WTC11 (cell line): ENCODE results near the gene LTBP2. TPM values are rescaled to one million over a fixed set of nuclear protein-coding genes. Genes with fewer than 3 reads are reported as not detected.

Experiments
- ATAC-seq: fragments of 200-7000 bp; cut with Tn5 transposase; 2 replicates; pipeline ENCODE4 v1.10.0; 2021; ENCODE audit warnings: mild to moderate bottlenecking, moderate library complexity
- CTCF ChIA-PET: fragments of 300-600 bp; sonication (Branson Sonifier 250); formaldehyde crosslinking; loops from one replicate; lab custom pipeline; 2021; ENCODE audit warnings: antibody characterized with exemption; lab: Charles Lee
- POLR2A ChIA-PET: fragments of 350-600 bp; sonication (Branson Sonifier 250); formaldehyde crosslinking; loops from one replicate; lab custom pipeline; 2021; ENCODE audit warnings: antibody characterized with exemption; lab: Charles Lee
- DNase-seq: peaks from one replicate; pipeline ENCODE4 v3.0.0; 2021; ENCODE audit warnings: low spot score
- H3K27ac Mint-ChIP-seq: 2 replicates; pipeline ENCODE4 v1.8.0; 2021; ENCODE audit warnings: mixed read lengths
- H3K27me3 Mint-ChIP-seq: 2 replicates; pipeline ENCODE4 v1.8.0; 2021; ENCODE audit warnings: low read depth, mild to moderate bottlenecking, moderate library complexity, mixed read lengths
- H3K36me3 Mint-ChIP-seq: 2 replicates; pipeline ENCODE4 v1.8.0; 2021; ENCODE audit warnings: mixed read lengths
- H3K4me1 Mint-ChIP-seq: 2 replicates; pipeline ENCODE4 v1.8.0; 2022; ENCODE audit warnings: mixed read lengths
- H3K4me3 Mint-ChIP-seq: 2 replicates; pipeline ENCODE4 v1.8.0; 2021; ENCODE audit warnings: mild to moderate bottlenecking, moderate library complexity, mixed read lengths
- H3K9me3 Mint-ChIP-seq: 2 replicates; pipeline ENCODE4 v1.8.0; 2021; ENCODE audit warnings: mixed read lengths
- ATF1 ChIP-seq: sonication (generic); formaldehyde crosslinking; IDR thresholded peaks from 2 replicates; pipeline ENCODE4 v1.8.1; 2023; ENCODE audit warnings: mild to moderate bottlenecking, moderate library complexity, missing genetic modification reagents
- FOXJ3 ChIP-seq: sonication (generic); formaldehyde crosslinking; IDR thresholded peaks from 2 replicates; pipeline ENCODE4 v1.9.0; 2021; ENCODE audit warnings: missing genetic modification reagents, mild to moderate bottlenecking, borderline replicate concordance
- FOXK1 ChIP-seq: sonication (generic); formaldehyde crosslinking; IDR thresholded peaks from 2 replicates; pipeline ENCODE4 v1.8.0; 2022; ENCODE audit warnings: mild to moderate bottlenecking, moderate library complexity, missing genetic modification reagents
- FOXP1 ChIP-seq: sonication (generic); formaldehyde crosslinking; IDR thresholded peaks from 2 replicates; pipeline ENCODE4 v1.8.0; 2022; ENCODE audit warnings: missing genetic modification reagents, mild to moderate bottlenecking, moderate library complexity, borderline replicate concordance
- JUN ChIP-seq: sonication (generic); formaldehyde crosslinking; IDR thresholded peaks from 2 replicates; pipeline ENCODE4 v1.8.0; 2023; ENCODE audit warnings: mild to moderate bottlenecking, missing genetic modification reagents
- NR1H2 ChIP-seq: sonication (generic); formaldehyde crosslinking; IDR thresholded peaks from 2 replicates; pipeline ENCODE4 v1.9.0; 2021; ENCODE audit warnings: mild to moderate bottlenecking, moderate library complexity, missing genetic modification reagents
- OVOL2 ChIP-seq: fragments of 250-450 bp; sonication (Bioruptor Pico); IDR thresholded peaks from 2 replicates; pipeline ENCODE4 v1.9.0; 2021; ENCODE audit warnings: mild to moderate bottlenecking, borderline replicate concordance
- RELA ChIP-seq: sonication (generic); formaldehyde crosslinking; IDR thresholded peaks from 2 replicates; pipeline ENCODE4 v1.8.1; 2022; ENCODE audit warnings: missing genetic modification reagents, mild to moderate bottlenecking, borderline replicate concordance
- RORB ChIP-seq: fragments of 250-450 bp; sonication (Bioruptor Pico); IDR thresholded peaks from 2 replicates; pipeline ENCODE4 v1.9.0; 2021; ENCODE audit warnings: mild to moderate bottlenecking
- SMAD3 ChIP-seq: sonication (generic); formaldehyde crosslinking; IDR thresholded peaks from 2 replicates; pipeline ENCODE4 v1.8.0; 2022; ENCODE audit warnings: missing genetic modification reagents, mild to moderate bottlenecking, borderline replicate concordance
- TCF7 ChIP-seq: sonication (generic); formaldehyde crosslinking; IDR thresholded peaks from 2 replicates; pipeline ENCODE4 v1.8.0; 2022; ENCODE audit warnings: mild to moderate bottlenecking, low read depth, missing genetic modification reagents, moderate library complexity
- TEAD1 ChIP-seq: sonication (generic); formaldehyde crosslinking; IDR thresholded peaks from 2 replicates; pipeline ENCODE4 v1.8.0; 2022; ENCODE audit warnings: mild to moderate bottlenecking, missing genetic modification reagents
- TEAD4 ChIP-seq: sonication (generic); formaldehyde crosslinking; IDR thresholded peaks from 2 replicates; pipeline ENCODE4 v1.8.0; 2022; ENCODE audit warnings: mild to moderate bottlenecking, missing genetic modification reagents
- ZNF121 ChIP-seq: sonication (generic); formaldehyde crosslinking; IDR thresholded peaks from 2 replicates; pipeline ENCODE4 v1.8.0; 2023; ENCODE audit warnings: missing genetic modification reagents
- ZNF138 ChIP-seq: sonication (generic); formaldehyde crosslinking; conservative IDR thresholded peaks from 2 replicates; pipeline ENCODE4 v1.8.1; 2022; ENCODE audit warnings: mild to moderate bottlenecking, moderate library complexity, missing genetic modification reagents
- ZNF219 ChIP-seq: sonication (generic); formaldehyde crosslinking; IDR thresholded peaks from 2 replicates; pipeline ENCODE4 v1.8.0; 2023; ENCODE audit warnings: missing genetic modification reagents, mild to moderate bottlenecking, borderline replicate concordance
- ZNF416 ChIP-seq: fragments of 250-450 bp; sonication (Bioruptor Pico); IDR thresholded peaks from 2 replicates; pipeline ENCODE4 v1.9.0; 2021; ENCODE audit warnings: mild to moderate bottlenecking, inconsistent platforms
- ZNF423 ChIP-seq: fragments of 250-450 bp; sonication (Bioruptor Pico); IDR thresholded peaks from 2 replicates; pipeline ENCODE4 v2.1.2; 2022; ENCODE audit warnings: mild to moderate bottlenecking, moderate library complexity
- ZNF671 ChIP-seq: fragments of 250-450 bp; sonication (Bioruptor Pico); IDR thresholded peaks from 2 replicates; pipeline ENCODE4 v1.8.0; 2021; ENCODE audit warnings: mild to moderate bottlenecking
- total RNA-seq: library from RNA; stranded (reverse); gene quantifications from 3 replicates; pipeline ENCODE4 v1.2.3, GENCODE V29; 2021
- TF ChIP-seq, protein P1 (sequence below): fragments of 250-450 bp; sonication (Bioruptor Pico); IDR thresholded peaks from 2 replicates; pipeline ENCODE4 v1.9.0; 2021; ENCODE audit warnings: mild to moderate bottlenecking
- TF ChIP-seq, protein P2 (sequence below): sonication (generic); formaldehyde crosslinking; IDR thresholded peaks from 2 replicates; pipeline ENCODE4 v1.8.0; 2022; ENCODE audit warnings: mild to moderate bottlenecking, missing genetic modification reagents
- TF ChIP-seq, protein P3 (sequence below): sonication (generic); formaldehyde crosslinking; IDR thresholded peaks from 2 replicates; pipeline ENCODE4 v1.8.0; 2022; ENCODE audit warnings: mild to moderate bottlenecking, missing genetic modification reagents
- TF ChIP-seq, protein P4 (sequence below): sonication (generic); formaldehyde crosslinking; conservative IDR thresholded peaks from 2 replicates; pipeline ENCODE4 v1.8.1; 2023; ENCODE audit warnings: mild to moderate bottlenecking, low read depth, missing genetic modification reagents, moderate library complexity
- TF ChIP-seq, protein P5 (sequence below): sonication (generic); formaldehyde crosslinking; IDR thresholded peaks from 2 replicates; pipeline ENCODE4 v1.8.0; 2023; ENCODE audit warnings: missing genetic modification reagents
- TF ChIP-seq, protein P6 (sequence below): sonication (generic); formaldehyde crosslinking; IDR thresholded peaks from 2 replicates; pipeline ENCODE4 v1.8.0; 2022; ENCODE audit warnings: missing genetic modification reagents

LTBP2 gene
- total RNA-seq, 1 experiment from 2014 or later: 1.2 TPM

DNA sequence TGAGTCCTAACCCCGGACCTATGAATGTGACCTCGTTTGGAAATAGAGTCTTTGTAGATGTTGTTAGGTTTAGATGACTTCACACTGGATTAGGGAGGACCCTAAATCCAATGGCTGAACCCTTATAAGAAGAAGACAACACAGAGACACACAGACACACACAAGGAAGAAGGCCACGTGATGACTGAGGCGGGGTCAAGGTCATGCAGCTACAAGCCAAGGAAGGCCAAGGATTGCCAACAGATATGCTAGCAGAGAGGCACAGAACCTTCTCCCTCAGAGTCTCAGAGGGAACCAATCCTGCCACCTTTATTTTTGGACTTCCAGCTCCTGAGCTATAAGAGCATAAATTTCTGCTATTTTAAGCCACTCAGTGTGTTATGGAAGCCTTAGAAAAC is 31.8 kb downstream of the LTBP2 start (continued):
- TF ChIP-seq, protein P1, sequence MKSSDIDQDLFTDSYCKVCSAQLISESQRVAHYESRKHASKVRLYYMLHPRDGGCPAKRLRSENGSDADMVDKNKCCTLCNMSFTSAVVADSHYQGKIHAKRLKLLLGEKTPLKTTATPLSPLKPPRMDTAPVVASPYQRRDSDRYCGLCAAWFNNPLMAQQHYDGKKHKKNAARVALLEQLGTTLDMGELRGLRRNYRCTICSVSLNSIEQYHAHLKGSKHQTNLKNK: no peak
- TF ChIP-seq, protein P2, sequence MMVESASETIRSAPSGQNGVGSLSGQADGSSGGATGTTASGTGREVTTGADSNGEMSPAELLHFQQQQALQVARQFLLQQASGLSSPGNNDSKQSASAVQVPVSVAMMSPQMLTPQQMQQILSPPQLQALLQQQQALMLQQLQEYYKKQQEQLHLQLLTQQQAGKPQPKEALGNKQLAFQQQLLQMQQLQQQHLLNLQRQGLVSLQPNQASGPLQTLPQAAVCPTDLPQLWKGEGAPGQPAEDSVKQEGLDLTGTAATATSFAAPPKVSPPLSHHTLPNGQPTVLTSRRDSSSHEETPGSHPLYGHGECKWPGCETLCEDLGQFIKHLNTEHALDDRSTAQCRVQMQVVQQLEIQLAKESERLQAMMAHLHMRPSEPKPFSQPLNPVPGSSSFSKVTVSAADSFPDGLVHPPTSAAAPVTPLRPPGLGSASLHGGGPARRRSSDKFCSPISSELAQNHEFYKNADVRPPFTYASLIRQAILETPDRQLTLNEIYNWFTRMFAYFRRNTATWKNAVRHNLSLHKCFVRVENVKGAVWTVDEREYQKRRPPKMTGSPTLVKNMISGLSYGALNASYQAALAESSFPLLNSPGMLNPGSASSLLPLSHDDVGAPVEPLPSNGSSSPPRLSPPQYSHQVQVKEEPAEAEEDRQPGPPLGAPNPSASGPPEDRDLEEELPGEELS (CRISPR knock-in tag): no peak
- TF ChIP-seq NR1H2 (no peak), JUN (CRISPR knock-in tag) (no peak)

DNA sequence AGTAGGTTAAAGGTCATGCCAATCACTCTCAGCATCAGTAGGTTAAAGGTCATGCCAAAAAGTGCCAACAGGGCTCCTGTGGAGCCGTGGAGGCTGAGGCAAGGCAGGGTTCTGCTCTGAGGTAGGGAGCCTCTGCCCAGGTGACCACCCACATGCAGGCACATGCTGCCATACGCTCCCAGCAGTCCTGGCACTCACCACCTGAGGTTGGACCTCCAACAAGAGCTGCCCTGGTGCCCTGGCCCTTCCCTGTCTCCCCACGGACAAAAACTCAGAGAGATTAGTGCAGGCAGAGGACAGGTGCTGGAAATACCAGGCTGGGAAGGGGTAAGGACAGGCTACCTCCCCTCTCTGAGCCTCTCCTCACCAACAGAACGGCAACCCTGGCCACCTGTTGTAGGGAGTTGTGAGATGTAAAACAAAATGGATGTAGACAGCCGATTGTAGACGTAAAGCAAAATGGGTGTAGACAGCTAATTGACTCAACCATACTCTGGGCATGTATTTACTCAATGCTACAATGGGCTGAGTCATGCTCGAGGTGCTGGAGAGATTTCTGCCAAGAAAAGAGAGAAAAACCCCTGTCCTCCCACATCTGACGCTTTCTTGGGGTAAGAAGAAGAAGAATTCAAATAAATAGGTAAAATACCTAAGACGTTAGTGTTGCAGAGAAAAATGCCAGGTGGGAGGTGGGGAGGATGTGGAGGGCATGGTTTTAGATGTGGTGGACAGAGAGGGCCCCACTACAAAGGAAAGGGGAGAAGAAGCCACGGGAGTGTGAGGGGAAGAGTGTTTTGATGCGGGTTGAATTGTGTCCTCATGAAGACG is 32.4 kb downstream of the LTBP2 start:
- POLR2A ChIA-PET: no interaction called here
- H3K9me3 Mint-ChIP-seq: no peaks in the 10 kb centered on the region
- no peak overlapping the region for H3K4me3 Mint-ChIP-seq
- peak overlapping the region; percentile 2; the same call in 1 of the 2 replicates for H3K27ac Mint-ChIP-seq
- H3K27me3 Mint-ChIP-seq: no peaks in the 10 kb centered on the region
- no peak for TF ChIP-seq FOXP1 (CRISPR knock-in tag)
- no peak for TF ChIP-seq SMAD3 (CRISPR knock-in tag)
- no peak for TF ChIP-seq OVOL2 (CRISPR knock-in tag)
- no peak for TF ChIP-seq ZNF671 (CRISPR knock-in tag)
- TF ChIP-seq, protein P3, sequence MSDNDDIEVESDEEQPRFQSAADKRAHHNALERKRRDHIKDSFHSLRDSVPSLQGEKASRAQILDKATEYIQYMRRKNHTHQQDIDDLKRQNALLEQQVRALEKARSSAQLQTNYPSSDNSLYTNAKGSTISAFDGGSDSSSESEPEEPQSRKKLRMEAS: no peak
- no peak for TF ChIP-seq FOXK1 (CRISPR knock-in tag)
- TF ChIP-seq, protein P4, sequence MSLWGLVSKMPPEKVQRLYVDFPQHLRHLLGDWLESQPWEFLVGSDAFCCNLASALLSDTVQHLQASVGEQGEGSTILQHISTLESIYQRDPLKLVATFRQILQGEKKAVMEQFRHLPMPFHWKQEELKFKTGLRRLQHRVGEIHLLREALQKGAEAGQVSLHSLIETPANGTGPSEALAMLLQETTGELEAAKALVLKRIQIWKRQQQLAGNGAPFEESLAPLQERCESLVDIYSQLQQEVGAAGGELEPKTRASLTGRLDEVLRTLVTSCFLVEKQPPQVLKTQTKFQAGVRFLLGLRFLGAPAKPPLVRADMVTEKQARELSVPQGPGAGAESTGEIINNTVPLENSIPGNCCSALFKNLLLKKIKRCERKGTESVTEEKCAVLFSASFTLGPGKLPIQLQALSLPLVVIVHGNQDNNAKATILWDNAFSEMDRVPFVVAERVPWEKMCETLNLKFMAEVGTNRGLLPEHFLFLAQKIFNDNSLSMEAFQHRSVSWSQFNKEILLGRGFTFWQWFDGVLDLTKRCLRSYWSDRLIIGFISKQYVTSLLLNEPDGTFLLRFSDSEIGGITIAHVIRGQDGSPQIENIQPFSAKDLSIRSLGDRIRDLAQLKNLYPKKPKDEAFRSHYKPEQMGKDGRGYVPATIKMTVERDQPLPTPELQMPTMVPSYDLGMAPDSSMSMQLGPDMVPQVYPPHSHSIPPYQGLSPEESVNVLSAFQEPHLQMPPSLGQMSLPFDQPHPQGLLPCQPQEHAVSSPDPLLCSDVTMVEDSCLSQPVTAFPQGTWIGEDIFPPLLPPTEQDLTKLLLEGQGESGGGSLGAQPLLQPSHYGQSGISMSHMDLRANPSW (CRISPR knock-in tag): no peak
- no peak for TF ChIP-seq TEAD1
- no peak for TF ChIP-seq ZNF138
- no peak for TF ChIP-seq ZNF219 (CRISPR knock-in tag)
- no peak for TF ChIP-seq RORB (CRISPR knock-in tag)
- TF ChIP-seq TEAD4 (CRISPR knock-in tag): no peak
- TF ChIP-seq, protein P5, sequence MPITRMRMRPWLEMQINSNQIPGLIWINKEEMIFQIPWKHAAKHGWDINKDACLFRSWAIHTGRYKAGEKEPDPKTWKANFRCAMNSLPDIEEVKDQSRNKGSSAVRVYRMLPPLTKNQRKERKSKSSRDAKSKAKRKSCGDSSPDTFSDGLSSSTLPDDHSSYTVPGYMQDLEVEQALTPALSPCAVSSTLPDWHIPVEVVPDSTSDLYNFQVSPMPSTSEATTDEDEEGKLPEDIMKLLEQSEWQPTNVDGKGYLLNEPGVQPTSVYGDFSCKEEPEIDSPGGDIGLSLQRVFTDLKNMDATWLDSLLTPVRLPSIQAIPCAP (CRISPR knock-in tag): no peak
- no peak for TF ChIP-seq RELA (CRISPR knock-in tag)
- TF ChIP-seq, all 79 proteins: peak for 0
- CTCF ChIA-PET: no interaction called here
- Mint-ChIP-seq H3K4me1 (peaks cover 6% of the 10 kb centered on the region), H3K36me3 (no peaks in the 10 kb centered on the region)
- no peak for ATAC-seq
- no peak for DNase-seq

DNA sequence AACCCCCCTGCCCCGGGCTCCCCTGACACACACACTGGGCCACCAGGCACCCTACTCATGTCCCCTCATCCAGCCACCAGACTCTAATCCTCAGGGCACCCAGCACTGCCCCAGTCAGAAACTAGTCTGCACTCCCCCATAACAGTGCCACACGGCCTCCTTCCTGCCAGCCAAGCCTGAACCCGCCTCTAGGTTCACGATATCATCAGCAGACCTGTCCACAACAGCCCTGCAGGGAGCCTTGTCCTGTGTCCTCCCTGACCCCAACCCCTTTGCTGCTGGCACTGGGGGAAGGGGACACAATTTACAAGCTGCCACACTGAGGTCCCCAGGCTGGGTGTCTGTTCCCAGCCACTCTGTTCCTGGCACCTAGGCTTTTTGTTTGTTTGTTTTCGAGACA is 33.6 kb downstream of the LTBP2 start:
- POLR2A ChIA-PET: no interaction called here
- Mint-ChIP-seq H3K36me3 (no peaks in the 10 kb centered on the region), H3K9me3 (no peaks in the 10 kb centered on the region), H3K27me3 (no peaks in the 10 kb centered on the region), H3K4me1 (peaks cover 11% of the 10 kb centered on the region), H3K27ac (no peak overlapping the region), H3K4me3 (no peak overlapping the region)
- no peak for ATAC-seq
- CTCF ChIA-PET: no interaction called here
- DNase-seq: no peak
- TF ChIP-seq ATF1 (CRISPR knock-in tag) (no peak), ZNF423 (CRISPR knock-in tag) (no peak), FOXJ3 (CRISPR knock-in tag) (no peak), TCF7 (CRISPR knock-in tag) (no peak), ZNF416 (CRISPR knock-in tag) (no peak), ZNF121 (CRISPR knock-in tag) (no peak)
- TF ChIP-seq, protein P6, sequence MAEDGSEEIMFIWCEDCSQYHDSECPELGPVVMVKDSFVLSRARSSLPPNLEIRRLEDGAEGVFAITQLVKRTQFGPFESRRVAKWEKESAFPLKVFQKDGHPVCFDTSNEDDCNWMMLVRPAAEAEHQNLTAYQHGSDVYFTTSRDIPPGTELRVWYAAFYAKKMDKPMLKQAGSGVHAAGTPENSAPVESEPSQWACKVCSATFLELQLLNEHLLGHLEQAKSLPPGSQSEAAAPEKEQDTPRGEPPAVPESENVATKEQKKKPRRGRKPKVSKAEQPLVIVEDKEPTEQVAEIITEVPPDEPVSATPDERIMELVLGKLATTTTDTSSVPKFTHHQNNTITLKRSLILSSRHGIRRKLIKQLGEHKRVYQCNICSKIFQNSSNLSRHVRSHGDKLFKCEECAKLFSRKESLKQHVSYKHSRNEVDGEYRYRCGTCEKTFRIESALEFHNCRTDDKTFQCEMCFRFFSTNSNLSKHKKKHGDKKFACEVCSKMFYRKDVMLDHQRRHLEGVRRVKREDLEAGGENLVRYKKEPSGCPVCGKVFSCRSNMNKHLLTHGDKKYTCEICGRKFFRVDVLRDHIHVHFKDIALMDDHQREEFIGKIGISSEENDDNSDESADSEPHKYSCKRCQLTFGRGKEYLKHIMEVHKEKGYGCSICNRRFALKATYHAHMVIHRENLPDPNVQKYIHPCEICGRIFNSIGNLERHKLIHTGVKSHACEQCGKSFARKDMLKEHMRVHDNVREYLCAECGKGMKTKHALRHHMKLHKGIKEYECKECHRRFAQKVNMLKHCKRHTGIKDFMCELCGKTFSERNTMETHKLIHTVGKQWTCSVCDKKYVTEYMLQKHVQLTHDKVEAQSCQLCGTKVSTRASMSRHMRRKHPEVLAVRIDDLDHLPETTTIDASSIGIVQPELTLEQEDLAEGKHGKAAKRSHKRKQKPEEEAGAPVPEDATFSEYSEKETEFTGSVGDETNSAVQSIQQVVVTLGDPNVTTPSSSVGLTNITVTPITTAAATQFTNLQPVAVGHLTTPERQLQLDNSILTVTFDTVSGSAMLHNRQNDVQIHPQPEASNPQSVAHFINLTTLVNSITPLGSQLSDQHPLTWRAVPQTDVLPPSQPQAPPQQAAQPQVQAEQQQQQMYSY (CRISPR knock-in tag): no peak
